Thymus (tissue), 14 donors: Measurements from ENCODE around the gene TANC2. TPM values are rescaled to one million over a fixed set of nuclear protein-coding genes. Genes with fewer than 3 reads are reported as not detected.
A peak's percentile ranks its signal among the peaks of the same experiment; 100 is the strongest.

ENCODE experiments used
- DNase-seq, 9 donors: peaks; one replicate each; pipeline ENCODE4 v3.0.0-alpha.2; 2013; ENCODE audit warnings: low spot score in 9 of 9, low read depth in 6 of 9, missing footprints in 1 of 9
- H3K27ac ChIP-seq, 2 donors: one replicate each; pipeline ENCODE4 v1.5.1; 2013; ENCODE audit warnings: control low read depth in 1 of 2, low read depth in 1 of 2, low read length in 1 of 2, mild to moderate bottlenecking in 1 of 2, moderate library complexity in 1 of 2
- H3K27me3 ChIP-seq, 2 donors: one replicate each; pipeline ENCODE4 v1.5.1; 2013; ENCODE audit warnings: low read length in 1 of 2; ENCODE audit not compliant: control insufficient read depth in 2 of 2, insufficient read depth in 1 of 2
- H3K36me3 ChIP-seq, 2 donors: one replicate each; pipeline ENCODE4 v1.5.1; 2013; ENCODE audit warnings: low read length in 1 of 2, mild to moderate bottlenecking in 1 of 2, moderate library complexity in 1 of 2; ENCODE audit not compliant: control insufficient read depth in 2 of 2, insufficient read depth in 2 of 2
- H3K4me1 ChIP-seq, 2 donors: one replicate each; pipeline ENCODE4 v1.5.1; 2013; ENCODE audit warnings: low read length in 2 of 2; ENCODE audit not compliant: control insufficient read depth in 2 of 2, insufficient read depth in 2 of 2
- H3K4me3 ChIP-seq, 2 donors: one replicate each; pipeline ENCODE4 v1.5.1; 2013; ENCODE audit warnings: low read length in 2 of 2, control low read depth in 1 of 2, mild to moderate bottlenecking in 1 of 2
- H3K9me3 ChIP-seq, 2 donors: one replicate each; pipeline ENCODE4 v1.5.1; 2013; ENCODE audit warnings: low read length in 1 of 2, mild to moderate bottlenecking in 1 of 2; ENCODE audit not compliant: control insufficient read depth in 2 of 2, insufficient read depth in 1 of 2
- WGBS: extraction: QIAGEN DNeasy Blood & Tissue Kit; methylation state at CpG from one replicate; pipeline ENCODE4 v1.1.7; 2013; 5-methylcytosine and 5-hydroxymethylcytosine counted together
- long read RNA-seq, 10 donors: transcript quantifications; one replicate each; lab custom pipeline, GENCODE V29; 2026
- polyA plus RNA-seq: library from polyadenylated mRNA; stranded (reverse); fragments of 200-250 nt; gene quantifications from one replicate; pipeline ENCODE4 v1.2.3, GENCODE V29; 2013
- total RNA-seq: library from RNA; stranded (reverse); fragments of 120-200 nt; gene quantifications from one replicate; pipeline ENCODE4 v1.2.4, GENCODE V29; 2013
- donor health status: healthy.

Gene TANC2
- total RNA-seq = 7.8 TPM
- 2.5 TPM for polyA plus RNA-seq
- long read RNA-seq, donor 1 = 0 reads
- long read RNA-seq, donor 2 = 0 reads
- long read RNA-seq, donor 3 = 0 reads
- long read RNA-seq, donor 4 = 0 reads
- long read RNA-seq, donor 5 = 0 reads
- long read RNA-seq, donor 6 = 0 reads
- long read RNA-seq, donor 7, full-length matches to known transcripts = 2 of 2 reads
- long read RNA-seq, donor 7, partial matches to known transcripts = 0 of 2 reads
- long read RNA-seq, donor 7, other reads (novel, unspliced or antisense) = 0 of 2 reads
- long read RNA-seq, donor 8, full-length matches to known transcripts = 1 of 1 reads
- long read RNA-seq, donor 8, partial matches to known transcripts = 0 of 1 reads
- long read RNA-seq, donor 8, other reads (novel, unspliced or antisense) = 0 of 1 reads
- long read RNA-seq, donor 9, partial matches to known transcripts = 0 of 1 reads
- long read RNA-seq, donor 9, other reads (novel, unspliced or antisense) = 0 of 1 reads
- long read RNA-seq, donor 10 = 0 reads

GRCh38 chr17:62965686-62966425 lies at the start of gene TANC2:
TANC2 (plus strand) TSS chr17:62966235; CDS start chr17:63009560, 43,325 bp downstream.
- Histone ChIP-seq H3K36me3 (no peaks in the 10 kb centered on the region), H3K27me3 (peaks cover 0 to 6% of the 10 kb centered on the region in 2 donors), H3K4me3 (peak within 1 kb of the TSS; percentile 76), H3K27ac (peak within 1 kb of the TSS; percentile 87 to 89), H3K9me3 (no peaks in the 10 kb centered on the region), H3K4me1 (peaks cover 0 to 9% of the 10 kb centered on the region in 2 donors)
- WGBS = 2% methylated on average over 81 of the region's 81 CpGs
- peak; percentile 71 to 92 (median 82) for DNase-seq

- Histone ChIP-seq H3K27ac (no peak overlapping the region), H3K36me3 (no peaks in the 10 kb centered on the region), H3K4me3 (no peak overlapping the region), H3K4me1 (no peaks in the 10 kb centered on the region), H3K27me3 (no peaks in the 10 kb centered on the region), H3K9me3 (no peaks in the 10 kb centered on the region)
- WGBS = 83% methylated on average over 9 of the region's 9 CpGs
- no peak for DNase-seq
These were observed 49.1 kb upstream of the TANC2 start for GRCh38 chr17:62916684-62917571.

GRCh38 chr17:62919388-62919787 lies 46.6 kb upstream of the TANC2 start:
- no peaks in the 10 kb centered on the region for H3K27me3 ChIP-seq
- H3K27ac ChIP-seq = no peak overlapping the region
- H3K9me3 ChIP-seq = no peaks in the 10 kb centered on the region
- DNase-seq = no peak
- H3K36me3 ChIP-seq = no peaks in the 10 kb centered on the region
- no peaks in the 10 kb centered on the region for H3K4me1 ChIP-seq
- H3K4me3 ChIP-seq = no peak overlapping the region
- 78% methylated on average over 1 of the region's 1 CpG for WGBS

GRCh38 chr17:62920300-62920699 lies 45.7 kb upstream of the TANC2 start:
- Histone ChIP-seq H3K27ac (no peak overlapping the region), H3K9me3 (no peaks in the 10 kb centered on the region)
- 97% methylated on average over 1 of the region's 1 CpG for WGBS

GRCh38 chr17:62921817-62922216 lies 44.2 kb upstream of the TANC2 start:
- Histone ChIP-seq H3K36me3 (no peaks in the 10 kb centered on the region), H3K4me1 (no peaks in the 10 kb centered on the region), H3K9me3 (no peaks in the 10 kb centered on the region), H3K4me3 (no peak overlapping the region), H3K27ac (no peak overlapping the region), H3K27me3 (no peaks in the 10 kb centered on the region)
- DNase-seq = no peak
- WGBS = 97% methylated on average over 8 of the region's 8 CpGs

More at GRCh38 chr17:62920300-62920699, 45.7 kb upstream of the TANC2 start:
- H3K4me1 ChIP-seq = no peaks in the 10 kb centered on the region
- DNase-seq = no peak
- H3K27me3 ChIP-seq = no peaks in the 10 kb centered on the region
- H3K4me3 ChIP-seq = no peak overlapping the region
- no peaks in the 10 kb centered on the region for H3K36me3 ChIP-seq

GRCh38 chr17:62923258-62924150 lies 42.5 kb upstream of the TANC2 start:
- no peaks in the 10 kb centered on the region for H3K9me3 ChIP-seq
- DNase-seq = no peak
- no peak overlapping the region for H3K4me3 ChIP-seq
- no peaks in the 10 kb centered on the region for H3K4me1 ChIP-seq
- 97% methylated on average over 11 of the region's 11 CpGs for WGBS
- no peaks in the 10 kb centered on the region for H3K27me3 ChIP-seq
- no peaks in the 10 kb centered on the region for H3K36me3 ChIP-seq
- no peak overlapping the region for H3K27ac ChIP-seq

- Histone ChIP-seq H3K27me3 (no peaks in the 10 kb centered on the region), H3K27ac (no peak overlapping the region), H3K4me3 (no peak overlapping the region), H3K36me3 (no peaks in the 10 kb centered on the region), H3K4me1 (no peaks in the 10 kb centered on the region), H3K9me3 (no peaks in the 10 kb centered on the region)
- 95% methylated on average over 3 of the region's 3 CpGs for WGBS
- no peak for DNase-seq
These were observed 40.7 kb upstream of the TANC2 start for GRCh38 chr17:62925267-62925836.

GRCh38 chr17:62927083-62927482 lies 39.0 kb upstream of the TANC2 start:
- Histone ChIP-seq H3K27me3 (no peaks in the 10 kb centered on the region), H3K4me3 (no peak overlapping the region), H3K36me3 (no peaks in the 10 kb centered on the region), H3K4me1 (no peaks in the 10 kb centered on the region), H3K9me3 (no peaks in the 10 kb centered on the region), H3K27ac (no peak overlapping the region)
- DNase-seq = no peak
- WGBS = 96% methylated on average over 6 of the region's 6 CpGs
